ENCODE results near the gene RECQL.
A peak's percentile ranks its signal among the peaks of the same experiment; 100 is the strongest.

RECQL gene, protein sequence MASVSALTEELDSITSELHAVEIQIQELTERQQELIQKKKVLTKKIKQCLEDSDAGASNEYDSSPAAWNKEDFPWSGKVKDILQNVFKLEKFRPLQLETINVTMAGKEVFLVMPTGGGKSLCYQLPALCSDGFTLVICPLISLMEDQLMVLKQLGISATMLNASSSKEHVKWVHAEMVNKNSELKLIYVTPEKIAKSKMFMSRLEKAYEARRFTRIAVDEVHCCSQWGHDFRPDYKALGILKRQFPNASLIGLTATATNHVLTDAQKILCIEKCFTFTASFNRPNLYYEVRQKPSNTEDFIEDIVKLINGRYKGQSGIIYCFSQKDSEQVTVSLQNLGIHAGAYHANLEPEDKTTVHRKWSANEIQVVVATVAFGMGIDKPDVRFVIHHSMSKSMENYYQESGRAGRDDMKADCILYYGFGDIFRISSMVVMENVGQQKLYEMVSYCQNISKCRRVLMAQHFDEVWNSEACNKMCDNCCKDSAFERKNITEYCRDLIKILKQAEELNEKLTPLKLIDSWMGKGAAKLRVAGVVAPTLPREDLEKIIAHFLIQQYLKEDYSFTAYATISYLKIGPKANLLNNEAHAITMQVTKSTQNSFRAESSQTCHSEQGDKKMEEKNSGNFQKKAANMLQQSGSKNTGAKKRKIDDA

DNA sequence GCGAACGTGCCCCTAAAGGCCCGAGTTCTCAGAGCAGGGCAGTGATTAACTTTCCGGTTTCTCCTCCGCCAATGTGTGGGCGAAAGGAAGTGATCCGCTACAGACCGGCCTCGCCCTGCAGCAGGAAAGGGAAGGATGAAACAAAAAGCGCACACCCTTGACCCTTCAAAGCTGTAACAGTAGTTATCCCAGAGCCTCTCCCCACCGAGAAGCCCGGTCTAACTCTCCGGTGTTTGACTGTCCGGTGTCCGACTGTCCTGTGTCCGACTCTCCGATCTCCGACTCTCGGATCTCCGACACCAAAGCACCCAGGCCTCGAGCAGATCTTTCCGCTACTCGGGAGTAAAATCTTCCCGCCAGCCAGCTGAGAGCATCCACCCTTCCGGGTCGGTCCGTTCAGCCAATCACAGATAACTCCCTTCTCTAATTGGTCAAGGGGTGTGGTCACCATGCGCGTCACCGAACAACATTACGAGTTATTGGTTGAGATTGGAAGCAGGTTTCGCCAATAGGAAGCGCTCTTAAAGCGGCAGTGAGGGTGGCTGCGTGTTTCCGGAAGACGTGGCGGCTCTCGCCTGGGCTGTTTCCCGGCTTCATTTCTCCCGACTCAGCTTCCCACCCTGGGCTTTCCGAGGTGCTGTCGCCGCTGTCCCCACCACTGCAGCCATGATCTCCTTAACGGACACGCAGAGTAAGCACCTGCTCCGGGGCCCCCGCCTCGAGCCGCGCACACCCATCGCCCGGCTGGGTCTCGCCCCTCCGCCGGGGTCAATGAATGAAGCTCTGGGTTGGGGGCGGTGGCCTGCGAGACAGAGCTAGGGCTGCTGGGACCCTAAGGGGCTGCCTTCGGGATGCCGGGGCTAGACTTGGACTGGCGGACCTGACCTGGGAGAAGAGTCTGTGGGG lies at the start of gene RECQL, which contains the start of gene GOLT1B:
RECQL (minus strand) TSS at position 378 of the 906 bp plus-strand sequence. CDS start 2,065 bp downstream, outside the sequence.
GOLT1B (plus strand) TSS at position 532 of the 906 bp plus-strand sequence; CDS start at position 667, 135 bp downstream.
- peak; percentile 83 for DNase-seq

DNA sequence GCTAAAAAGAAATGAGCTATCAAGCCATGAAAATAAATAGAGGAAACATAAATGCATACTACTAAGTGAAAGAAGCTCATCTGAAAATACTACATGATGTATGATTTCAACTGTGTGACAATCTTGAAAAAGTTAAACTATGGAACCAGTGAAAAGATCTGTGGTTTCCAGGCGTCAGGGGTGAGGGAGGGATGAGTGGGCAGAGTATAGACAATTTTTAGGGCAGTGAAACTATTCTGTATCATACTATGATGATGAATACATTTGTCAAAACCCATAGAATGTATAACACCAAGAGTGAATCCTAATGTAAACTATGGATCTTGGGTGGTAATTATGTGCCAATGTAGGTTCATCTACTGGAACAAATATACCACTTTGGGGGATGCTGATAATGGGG lies 46.0 kb upstream of the RECQL start:
- DNase-seq, result no peak

DNA sequence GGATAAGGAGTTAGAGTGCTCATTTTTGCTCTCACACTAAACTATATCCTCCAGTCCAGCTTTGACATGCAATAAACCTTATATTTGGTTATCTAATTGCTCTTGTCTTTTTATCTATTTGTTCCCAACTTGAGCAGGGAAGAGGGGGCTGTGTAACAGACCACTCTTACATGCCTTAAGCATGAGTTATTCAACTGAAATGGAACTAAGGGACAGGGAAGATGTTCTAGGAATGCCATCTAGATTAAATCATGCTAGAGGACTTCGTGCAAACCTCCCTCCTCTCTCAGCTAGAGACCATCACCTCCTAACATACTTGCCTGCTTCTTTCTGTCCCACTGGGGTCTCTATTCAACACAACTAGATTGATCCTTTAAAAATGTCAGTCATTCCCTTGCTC lies 45.3 kb upstream of the RECQL start:
- DNase-seq, result no peak

DNA sequence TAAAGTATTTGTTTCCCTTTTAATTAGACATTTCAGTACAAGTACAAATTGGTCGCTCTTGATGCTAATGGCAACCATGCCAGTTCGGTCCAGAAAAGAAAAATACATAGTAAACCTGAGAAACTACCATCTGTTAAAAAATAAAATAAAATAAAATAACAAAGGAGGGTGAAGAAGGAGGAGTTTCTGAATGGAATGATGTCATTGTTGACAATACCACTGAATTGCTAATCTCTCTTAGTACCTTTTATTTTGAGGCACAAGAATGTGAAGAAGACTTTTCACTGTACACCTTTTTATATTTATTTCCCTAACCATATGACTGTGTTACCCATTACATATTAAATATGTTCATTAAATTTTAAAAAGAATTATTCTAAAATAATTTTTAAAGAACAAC lies 44.1 kb upstream of the RECQL start:
- no peak for DNase-seq

DNA sequence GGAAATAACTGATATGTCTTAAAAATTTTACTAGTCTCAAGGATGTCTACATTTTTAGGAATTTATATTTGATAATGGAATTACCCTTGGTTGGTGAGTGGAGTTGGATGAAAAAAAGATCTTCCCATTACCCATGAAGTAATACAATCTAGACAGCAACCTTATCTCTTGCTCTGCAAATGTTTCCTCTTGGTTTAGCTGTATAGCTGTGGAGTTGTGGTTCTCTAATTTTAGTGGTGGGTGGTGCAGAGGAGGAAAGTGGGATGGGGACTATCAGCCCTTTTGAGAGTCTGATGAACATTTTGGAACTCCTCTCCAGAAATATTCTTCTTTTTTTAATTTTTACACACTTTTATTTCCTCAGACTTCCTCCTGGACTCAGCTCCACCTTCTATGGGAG lies 41.7 kb upstream of the RECQL start:
- no peak for DNase-seq

DNA sequence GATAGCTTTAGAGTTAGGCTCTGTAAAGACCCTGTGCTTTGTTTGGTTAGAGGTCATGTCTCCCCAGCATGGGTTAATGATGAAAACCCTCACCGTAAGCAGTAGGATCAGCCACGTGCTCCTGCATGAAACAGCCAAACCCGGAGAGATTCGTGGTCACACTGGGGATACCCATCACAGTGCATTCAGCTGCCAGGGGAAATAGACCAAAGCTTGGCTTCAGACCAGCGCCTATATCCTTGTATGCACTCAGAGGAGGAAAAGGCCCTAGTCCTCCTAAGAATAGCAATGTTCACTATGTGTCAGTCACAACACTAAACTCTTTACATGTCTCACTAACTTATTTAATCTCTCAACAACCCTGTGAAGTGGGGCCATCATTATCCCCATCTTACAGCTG lies 41.0 kb upstream of the RECQL start:
- no peak for DNase-seq

DNA sequence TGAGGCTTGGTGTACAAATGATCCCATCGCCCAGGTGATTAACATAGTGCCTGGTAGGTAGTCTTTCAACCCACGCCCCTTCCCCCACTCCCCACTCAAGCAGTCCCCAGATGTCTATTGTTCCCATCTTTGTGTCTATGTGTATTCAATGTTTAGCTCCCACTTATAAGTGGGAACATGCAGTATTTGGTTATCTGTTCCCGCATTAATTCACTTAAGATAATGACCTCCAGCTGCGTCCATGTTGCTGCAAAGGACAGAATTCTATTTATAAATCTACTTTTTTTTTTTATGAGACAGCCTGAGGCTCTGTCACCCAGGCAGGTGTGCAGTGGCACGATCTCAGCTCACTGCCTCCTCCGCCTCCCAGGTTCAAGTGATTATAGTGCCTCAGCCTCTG lies 40.3 kb upstream of the RECQL start:
- DNase-seq, result no peak

DNA sequence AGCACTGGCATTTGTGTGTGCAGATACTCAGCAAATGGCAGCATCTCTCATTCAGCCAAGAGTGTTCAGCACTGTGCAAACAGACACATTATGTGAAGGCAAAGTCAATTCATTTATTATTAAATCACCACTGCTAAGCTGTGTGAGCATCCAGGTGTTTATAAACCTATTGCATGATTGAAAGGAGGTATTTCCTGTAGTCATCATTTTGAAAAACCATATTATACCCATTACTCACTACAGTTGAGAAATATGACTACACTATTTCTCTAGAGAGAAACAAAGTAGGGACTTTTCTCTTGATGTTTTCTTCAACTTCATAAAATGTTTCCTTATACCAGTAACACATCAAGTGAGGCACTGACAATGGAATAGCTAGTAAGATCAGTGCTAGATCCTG lies 38.4 kb upstream of the RECQL start:
- no peak for DNase-seq

DNA sequence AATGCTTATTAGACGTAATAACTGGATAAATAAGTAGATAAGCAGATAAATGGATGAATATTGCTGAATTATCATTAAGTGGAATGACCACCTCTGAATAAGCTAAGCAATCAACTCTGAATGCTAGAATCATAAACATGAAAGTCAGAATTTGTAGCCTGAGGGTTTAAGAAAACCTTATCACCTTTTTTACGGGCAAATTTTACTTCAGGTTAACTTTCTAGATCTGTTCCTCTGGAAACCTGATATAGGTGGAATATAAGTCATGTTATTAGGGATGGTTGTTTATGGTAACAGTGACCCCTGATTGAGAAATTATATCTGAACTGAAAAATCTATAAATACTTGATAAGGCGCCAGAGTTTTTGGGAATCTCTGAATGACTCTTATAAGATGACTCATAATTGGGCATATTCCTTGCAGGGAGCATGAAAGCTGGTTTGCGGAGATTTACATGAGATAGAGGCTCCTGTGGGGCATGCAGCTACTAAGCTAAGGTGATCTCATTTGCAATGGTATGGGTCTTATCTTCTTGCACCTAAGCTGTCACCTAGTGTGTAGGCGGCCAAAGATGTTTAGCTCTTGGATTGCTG lies 36.7 kb upstream of the RECQL start:
- no peak for DNase-seq

DNA sequence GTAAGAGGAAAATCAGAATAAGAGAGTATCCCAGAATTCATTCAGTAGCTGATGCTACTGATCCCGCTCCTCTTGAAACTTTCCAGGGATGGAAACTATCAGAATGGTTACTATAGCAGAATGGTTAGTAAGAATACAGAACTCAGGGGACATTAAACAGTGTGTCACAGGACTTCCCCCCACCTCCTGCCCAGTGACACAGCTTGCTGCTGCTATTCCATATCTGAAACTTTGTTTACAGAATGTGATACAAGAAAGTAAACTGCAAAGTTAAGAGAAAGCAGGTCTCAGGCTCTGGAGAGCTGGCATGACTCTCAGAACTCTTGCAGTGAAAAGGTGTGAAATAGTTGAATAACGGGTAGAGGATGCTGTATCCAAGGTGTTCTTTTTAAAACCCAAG lies 28.0 kb upstream of the RECQL start:
- DNase-seq, result no peak

DNA sequence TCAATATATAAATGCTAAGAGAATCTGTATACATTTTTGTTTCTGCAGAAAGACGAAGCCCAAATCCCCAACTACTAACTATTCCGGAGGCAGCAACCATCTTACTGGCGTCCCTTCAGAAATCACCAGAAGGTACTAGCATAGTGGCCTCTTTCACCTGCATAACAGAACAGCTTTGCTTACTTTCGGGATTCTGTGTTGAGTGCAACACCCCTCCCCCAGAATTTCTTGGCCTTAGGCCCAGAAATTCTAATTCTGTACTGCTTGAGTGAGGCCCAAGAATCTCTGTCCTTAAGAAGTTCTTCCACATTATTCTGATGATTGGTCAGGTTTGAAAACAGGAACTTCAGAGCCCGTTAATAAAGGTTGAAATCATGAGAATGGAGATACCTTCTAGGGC lies 27.5 kb upstream of the RECQL start:
- no peak for DNase-seq

DNA sequence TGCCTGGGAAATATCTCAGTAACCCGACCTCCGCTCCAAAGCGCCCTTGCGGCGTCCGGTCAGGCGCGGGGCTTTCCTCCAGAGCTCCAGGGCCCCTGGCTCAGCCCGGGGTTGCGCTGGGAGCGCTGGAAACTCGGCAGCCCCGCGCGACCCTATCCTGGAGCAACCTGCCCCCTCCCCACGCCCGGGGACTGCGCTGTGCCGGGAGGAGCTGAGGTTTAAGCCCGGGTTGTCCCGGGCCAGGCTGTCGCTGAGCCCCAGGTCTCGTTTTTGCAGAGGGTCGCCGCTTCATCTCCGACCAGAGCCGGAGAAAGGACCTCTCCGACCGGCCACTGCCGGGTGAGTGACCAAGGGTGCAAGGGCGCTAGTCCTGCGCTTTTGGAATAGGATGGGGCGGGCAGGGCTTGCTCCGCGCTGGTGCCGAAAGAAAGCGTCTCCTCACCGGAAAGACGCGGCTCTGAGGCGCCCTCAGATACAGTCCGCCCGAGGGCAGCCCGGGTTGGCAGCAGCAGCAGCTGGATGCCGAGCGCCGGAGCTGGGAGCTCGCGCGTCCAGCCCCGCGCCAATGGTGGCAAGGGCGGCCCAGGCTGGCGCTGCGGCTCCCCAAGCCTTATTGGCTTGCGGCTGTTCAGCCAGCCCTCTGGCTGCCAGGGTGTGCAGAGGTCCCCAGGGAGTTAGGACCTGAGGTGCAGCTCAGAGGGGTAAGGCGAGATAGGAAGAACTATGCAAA lies 26.2 kb upstream of the RECQL start:
- peak; percentile 53 for DNase-seq

DNA sequence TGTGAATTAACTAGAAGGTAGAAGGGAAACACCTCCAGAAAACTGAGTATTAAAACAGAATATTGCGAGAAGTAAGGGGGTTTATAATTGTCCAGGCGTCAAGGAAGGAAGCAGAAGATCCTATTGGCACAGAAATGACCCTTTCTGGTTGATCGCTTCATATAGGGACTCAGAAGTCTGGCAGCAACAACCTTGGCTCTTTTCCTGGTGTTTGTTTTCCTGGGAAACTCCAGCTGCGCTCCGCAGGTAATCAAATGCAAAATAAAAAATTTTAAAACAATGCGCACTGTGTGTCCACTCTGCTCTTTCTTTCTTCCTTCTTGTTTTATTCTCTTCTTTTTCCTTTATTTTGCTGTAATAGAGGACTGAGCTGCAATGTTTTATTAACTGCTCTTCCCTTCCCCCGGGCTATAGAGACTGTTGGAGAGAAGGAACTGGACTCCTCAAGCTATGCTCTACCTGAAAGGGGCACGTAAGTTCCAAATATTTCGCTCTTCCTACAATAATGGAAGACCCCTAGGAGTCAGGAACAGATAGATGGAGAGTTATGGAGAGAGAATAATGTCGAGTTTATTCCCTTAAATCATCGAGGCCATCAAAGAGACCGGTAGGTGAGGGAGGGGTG lies 25.4 kb upstream of the RECQL start:
- DNase-seq, result no peak

DNA sequence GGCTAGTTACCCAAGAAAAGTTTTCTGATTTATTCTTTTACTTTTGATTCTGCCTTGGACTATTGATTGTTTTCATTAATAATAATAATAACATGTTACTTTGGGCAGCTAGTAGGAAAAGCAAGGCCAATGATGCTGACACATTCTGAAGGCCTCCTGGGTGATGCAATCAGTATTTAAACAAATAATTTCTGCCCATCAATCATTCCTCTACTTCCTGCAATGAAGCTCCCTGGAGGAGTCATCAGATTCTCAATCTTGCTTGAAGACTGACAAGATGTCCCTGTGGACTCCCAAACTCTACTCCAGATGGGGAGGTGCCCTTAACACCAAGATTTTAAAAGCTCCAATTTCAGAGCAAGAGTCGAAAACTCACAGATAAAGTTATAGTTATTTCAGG lies 24.6 kb upstream of the RECQL start, which contains the start of gene SPX:
SPX (plus strand) TSS at position 244 of the 400 bp plus-strand sequence. CDS start 177 bp downstream, outside the sequence.
- DNase-seq, result no peak

DNA sequence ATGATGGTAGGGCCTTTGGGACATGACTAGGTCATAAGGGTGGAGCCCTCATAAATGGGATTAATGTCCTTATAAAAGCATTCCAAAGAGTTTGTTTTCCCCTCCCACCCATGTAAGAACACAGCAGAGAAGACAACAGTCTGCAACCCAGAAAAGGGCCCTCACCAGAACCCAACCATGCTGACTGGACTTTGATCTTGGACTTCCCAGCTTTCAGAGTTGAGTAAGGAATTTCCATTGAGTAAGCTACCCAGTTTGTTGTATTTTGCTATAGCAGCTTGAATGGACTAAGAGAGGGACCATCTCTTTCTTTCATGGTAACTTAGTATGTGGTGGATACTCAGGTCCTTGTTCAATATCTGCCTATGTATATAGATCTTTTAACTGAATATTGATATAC lies 21.7 kb upstream of the RECQL start:
- no peak for DNase-seq

DNA sequence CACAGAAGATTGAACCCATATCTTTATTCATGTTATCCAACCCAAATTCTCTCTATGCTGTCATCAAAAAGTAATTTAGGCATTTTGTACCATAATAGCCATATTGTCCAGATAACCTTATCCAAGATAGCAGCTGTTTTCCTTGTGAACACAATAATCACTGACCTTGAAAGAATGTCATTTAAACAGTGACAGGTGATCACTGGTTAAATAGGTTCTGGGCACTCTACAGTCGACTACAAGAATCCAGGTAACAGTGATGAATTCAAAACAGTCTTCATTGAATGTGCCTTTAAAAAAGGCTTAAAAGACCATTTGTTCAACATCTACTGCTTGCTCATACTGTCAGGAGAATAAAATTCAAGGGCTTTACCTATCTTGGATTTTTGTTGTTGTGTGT lies 20.1 kb upstream of the RECQL start:
- DNase-seq, result no peak

DNA sequence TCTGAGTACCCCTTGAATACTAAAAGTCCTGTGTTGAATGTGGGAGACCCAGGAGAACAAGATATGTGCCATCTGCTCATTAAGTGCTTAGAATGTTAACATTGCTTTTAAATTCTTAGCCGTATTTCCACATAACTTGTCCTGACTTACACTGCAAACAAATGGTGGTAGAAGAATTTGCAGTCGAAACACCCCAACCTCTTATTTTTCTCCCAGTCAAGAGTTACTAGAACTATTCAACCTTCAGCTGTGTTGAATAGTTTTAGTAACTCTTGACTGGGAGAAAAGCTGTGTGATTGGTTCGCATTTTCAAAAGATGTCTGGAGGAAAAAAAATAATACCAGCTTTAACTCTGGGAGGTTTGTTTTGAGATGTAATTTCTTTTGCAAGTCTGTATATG lies 17.0 kb upstream of the RECQL start:
- no peak for DNase-seq

DNA sequence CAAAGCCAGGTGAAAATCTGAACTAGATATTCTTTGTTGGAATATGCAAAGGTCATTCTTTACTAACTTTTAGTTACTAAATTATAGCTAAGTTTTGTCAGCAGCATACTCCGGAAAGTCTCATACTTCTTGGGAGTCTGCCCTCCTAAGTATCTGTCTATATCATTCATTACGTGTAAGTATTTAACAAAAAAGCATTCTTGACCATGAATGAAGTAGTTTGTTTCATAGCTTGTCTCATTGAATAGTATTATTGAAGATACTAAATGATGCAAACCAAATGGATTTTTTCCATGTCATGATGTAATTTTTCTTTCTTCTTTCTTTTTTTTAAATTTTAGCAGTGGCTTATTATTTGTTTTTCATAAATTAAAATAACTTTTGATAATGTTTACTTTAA lies 14.8 kb upstream of the RECQL start:
- DNase-seq, result no peak

DNA sequence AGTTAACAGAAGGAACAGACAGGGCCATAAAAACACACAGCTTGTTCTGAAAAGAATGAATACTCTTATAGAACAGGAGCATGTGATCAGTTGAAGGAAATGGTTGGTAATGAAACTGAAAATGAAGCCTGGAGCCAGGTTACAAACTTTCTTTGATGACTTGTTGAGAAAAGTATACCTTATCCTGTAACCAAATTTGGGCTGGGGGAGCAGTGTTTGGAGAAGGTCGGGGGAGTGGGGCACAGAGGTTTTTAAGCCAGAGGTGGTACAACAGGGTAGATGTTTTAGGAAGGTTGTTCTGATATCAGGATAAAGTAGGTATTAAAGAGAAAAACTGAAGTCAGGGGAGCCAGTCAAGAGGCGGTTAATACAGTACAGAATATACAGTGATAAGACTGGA lies 8.3 kb upstream of the RECQL start:
- DNase-seq, result no peak

DNA sequence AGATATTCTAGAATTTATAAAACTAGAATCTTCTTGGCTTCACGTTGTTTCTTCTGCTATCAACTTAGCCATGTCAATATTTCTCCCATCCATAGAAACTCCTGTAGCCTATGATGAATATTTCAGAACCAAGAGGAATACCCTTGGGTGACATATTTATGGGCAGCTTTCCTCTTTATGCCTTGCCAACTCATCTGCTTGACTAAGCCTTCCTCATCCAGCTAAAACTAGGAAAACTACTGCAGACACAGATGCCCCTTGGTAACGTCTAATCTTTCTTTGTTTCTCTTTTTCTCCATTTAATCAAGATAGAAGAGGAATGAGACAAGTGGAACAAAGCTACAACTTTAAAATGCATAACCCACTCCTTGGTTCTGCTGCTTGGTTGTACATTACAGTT lies 6.4 kb upstream of the RECQL start:
- no peak for DNase-seq

DNA sequence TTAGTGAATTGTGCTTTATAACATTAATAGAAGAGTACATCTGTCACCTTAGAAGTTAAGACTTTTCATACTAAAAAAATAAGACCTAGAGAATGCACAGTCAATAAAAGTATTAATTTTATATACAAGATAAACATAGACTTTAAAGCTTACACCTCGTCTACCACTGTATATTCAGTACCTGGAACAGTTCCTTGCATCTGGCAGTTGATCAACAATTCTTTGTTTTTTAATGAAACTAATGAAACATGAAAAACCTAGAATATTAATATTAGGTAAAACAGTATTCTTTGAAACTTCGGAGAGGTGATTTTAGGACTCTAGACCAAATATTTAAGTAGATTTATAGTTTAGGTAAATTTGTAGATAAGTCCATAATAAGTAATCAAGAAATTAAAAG lies 4.5 kb upstream of the RECQL start:
- no peak for DNase-seq

DNA sequence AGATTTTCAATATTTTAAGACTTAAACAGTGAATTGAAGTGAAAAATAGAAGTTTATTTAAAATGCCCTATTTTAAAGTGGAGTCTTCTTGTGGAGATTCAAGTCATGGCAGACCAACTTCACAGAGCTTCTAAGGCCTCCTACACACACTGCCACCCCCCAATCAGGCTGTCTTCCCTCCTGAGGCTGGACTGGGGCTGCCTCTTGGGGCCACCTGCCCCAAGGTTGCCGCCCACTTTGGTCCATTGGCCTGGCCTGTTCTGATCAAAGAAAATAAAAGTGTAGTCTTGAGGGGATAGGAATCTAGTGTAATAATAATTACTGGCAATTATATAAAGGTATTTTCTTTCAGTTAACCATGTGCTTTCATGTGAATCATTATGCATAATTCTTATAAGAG lies 1.4 kb upstream of the RECQL start:
- DNase-seq, result no peak
